Breast epithelium (tissue), 4 donors: ENCODE results near the gene METTL23. TPM values are rescaled to one million over a fixed set of nuclear protein-coding genes. Genes with fewer than 3 reads are reported as not detected.

Experiments used
- DNase-seq, 2 donors: peaks; one replicate each; pipeline ENCODE4 v3.0.0-alpha.2; 2019; ENCODE audit warnings: low spot score in 2 of 2
- H3K27ac ChIP-seq, 2 donors: fragments of 200-600 bp; sonication (generic) in 1 of 2; one replicate each; pipeline ENCODE4 v1.5.1; 2016 to 2019; ENCODE audit warnings: mild to moderate bottlenecking in 1 of 2
- H3K27me3 ChIP-seq, 2 donors: fragments of 200-600 bp; sonication (generic) in 1 of 2; one replicate each; pipeline versions ENCODE4 v1.5.1 to v1.6.0; 2017 to 2019; ENCODE audit warnings: control low read depth in 1 of 2, mild to moderate bottlenecking in 1 of 2
- H3K36me3 ChIP-seq: fragments of 200-600 bp; one replicate; pipeline ENCODE4 v1.5.1; 2019
- H3K4me1 ChIP-seq, 2 donors: fragments of 200-600 bp; sonication (generic); one replicate each; pipeline ENCODE4 v1.5.1; 2016 to 2019; ENCODE audit warnings: control low read depth in 1 of 2
- H3K4me3 ChIP-seq, 3 donors: fragments of 200-600 bp; sonication (generic); 1 replicate in 2 of 3; 2 replicates in 1 of 3; pipeline ENCODE4 v1.5.1; 2016 to 2019; ENCODE audit warnings: mild to moderate bottlenecking in 3 of 3, moderate library complexity in 2 of 3
- H3K9me3 ChIP-seq, 2 donors: fragments of 200-600 bp; sonication (generic) in 1 of 2; one replicate each; pipeline ENCODE4 v1.5.1; 2016 to 2019; ENCODE audit warnings: control low read depth in 1 of 2
- CTCF ChIP-seq, 3 donors: fragments of 450-650 bp; IDR thresholded peaks; one replicate each; pipeline ENCODE4 v1.5.1; 2016 to 2017; ENCODE audit warnings: antibody characterized with exemption in 3 of 3, mild to moderate bottlenecking in 3 of 3, moderate library complexity in 3 of 3
- POLR2A ChIP-seq: fragments of 450-650 bp; IDR thresholded peaks from one replicate; pipeline ENCODE4 v1.6.1; 2016; ENCODE audit warnings: antibody characterized with exemption, mild to moderate bottlenecking, moderate library complexity
- POLR2AphosphoS5 ChIP-seq, 3 donors: sonication (generic); formaldehyde crosslinking; IDR thresholded peaks; one replicate each; pipeline ENCODE4 v1.6.1; 2017; ENCODE audit warnings: antibody characterized with exemption in 3 of 3
- intact Hi-C: fragments of 100-400 bp; cut with DNase I; formaldehyde crosslinking; loops from one replicate; pipeline ENCODE4 v1.15.1; 2023; ENCODE audit warnings: low total_unique reads
- total RNA-seq, 3 donors: library from RNA; depleted of rRNA; stranded (reverse); fragments of >200 nt; gene quantifications; one replicate each; pipeline ENCODE4 v1.1.0, GENCODE V29; 2016

METTL23 gene
- total RNA-seq, 3 donors from 2014 or later, result 25.6 to 47.7 (median 28.5) TPM

GRCh38 chr17:76684756-76685155 is 41.9 kb upstream of the METTL23 start:
- peaks cover 0 to 4% of the 10 kb centered on the region in 2 donors for H3K4me1 ChIP-seq
- TF ChIP-seq POLR2AphosphoS5 (IDR thresholded peaks at IDR 0.05) (no peak), CTCF (IDR thresholded peaks at IDR 0.05) (no peak), POLR2A (no peak)
- no peak for DNase-seq
- H3K27ac ChIP-seq, result no peak overlapping the region
- no peaks in the 10 kb centered on the region for H3K36me3 ChIP-seq
- intact Hi-C loops, result no loop called here
- H3K27me3 ChIP-seq, result no peaks in the 10 kb centered on the region
- no peaks in the 10 kb centered on the region for H3K9me3 ChIP-seq
- H3K4me3 ChIP-seq, result no peak overlapping the region

DNA sequence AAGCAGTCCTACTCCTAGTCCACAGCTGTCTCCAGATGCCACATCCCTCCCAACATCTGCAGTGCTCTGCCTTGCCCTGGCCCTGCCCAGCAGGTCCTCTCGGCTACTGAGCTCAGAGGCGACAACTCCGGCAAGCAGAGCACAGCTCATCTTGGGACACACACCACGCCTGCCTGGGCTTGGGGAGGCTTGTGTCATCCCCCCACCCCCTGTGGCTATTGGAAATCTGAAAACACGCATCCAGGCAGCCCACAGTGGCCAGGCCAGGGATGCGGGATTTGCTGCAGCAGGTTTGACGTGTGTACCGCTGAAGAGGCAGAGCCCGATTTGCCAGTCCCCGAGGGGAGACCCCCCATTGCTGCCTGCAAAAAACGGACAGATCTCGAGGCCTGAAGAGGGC is 41.3 kb upstream of the METTL23 start:
- Histone ChIP-seq H3K27ac (no peak overlapping the region), H3K36me3 (no peaks in the 10 kb centered on the region), H3K4me1 (peaks cover 0 to 4% of the 10 kb centered on the region in 2 donors), H3K4me3 (no peak overlapping the region), H3K9me3 (no peaks in the 10 kb centered on the region), H3K27me3 (no peaks in the 10 kb centered on the region)
- intact Hi-C loops, result no loop called here
- TF ChIP-seq POLR2A, result no peak
- TF ChIP-seq POLR2AphosphoS5 (IDR thresholded peaks at IDR 0.05), result no peak
- no peak for TF ChIP-seq CTCF (IDR thresholded peaks at IDR 0.05)
- no peak for DNase-seq

DNA sequence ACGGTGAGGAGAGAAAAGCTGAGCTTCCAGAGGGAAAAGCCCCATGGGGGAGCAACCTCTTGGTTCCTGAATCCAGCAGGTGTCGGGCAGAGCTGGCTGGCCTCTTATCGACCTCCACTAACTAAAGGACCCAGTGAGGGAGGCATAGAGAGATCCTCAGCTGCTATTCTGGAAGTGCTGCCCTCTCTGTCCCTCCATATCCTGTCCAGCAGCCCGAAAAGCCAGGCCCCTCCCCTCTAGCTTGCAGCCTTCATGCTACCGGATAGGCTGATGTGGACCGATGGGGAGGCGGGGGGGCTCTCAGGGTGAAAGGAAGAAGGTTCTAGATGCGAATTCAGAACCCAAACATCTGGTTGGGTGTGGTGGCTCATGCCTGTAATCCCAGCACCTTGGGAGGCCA is 40.8 kb upstream of the METTL23 start:
- peak overlapping the region in 1 of 2 donors; percentile 95 for H3K27ac ChIP-seq
- H3K4me1 ChIP-seq, result peaks cover 0 to 4% of the 10 kb centered on the region in 2 donors
- TF ChIP-seq CTCF (IDR thresholded peaks at IDR 0.05), result no peak
- no peak for TF ChIP-seq POLR2A
- TF ChIP-seq POLR2AphosphoS5 (IDR thresholded peaks at IDR 0.05), result no peak
- no peaks in the 10 kb centered on the region for H3K36me3 ChIP-seq
- H3K9me3 ChIP-seq, result no peaks in the 10 kb centered on the region
- DNase-seq, result no peak
- intact Hi-C loops, result no loop called here
- H3K4me3 ChIP-seq, result no peak overlapping the region
- H3K27me3 ChIP-seq, result no peaks in the 10 kb centered on the region

- DNase-seq, result no peak
- Histone ChIP-seq H3K27ac (peak overlapping the region; percentile 79 to 95), H3K4me3 (no peak overlapping the region), H3K4me1 (peaks cover 0 to 4% of the 10 kb centered on the region in 2 donors), H3K27me3 (no peaks in the 10 kb centered on the region), H3K9me3 (no peaks in the 10 kb centered on the region), H3K36me3 (no peaks in the 10 kb centered on the region)
- TF ChIP-seq CTCF (IDR thresholded peaks at IDR 0.05) (no peak), POLR2AphosphoS5 (IDR thresholded peaks at IDR 0.05) (no peak), POLR2A (no peak)
- intact Hi-C loops, result no loop called here
Measured at GRCh38 chr17:76686538-76687297, 39.9 kb upstream of the METTL23 start.

- Histone ChIP-seq H3K9me3 (no peaks in the 10 kb centered on the region), H3K27ac (peak overlapping the region; percentile 79 to 95), H3K36me3 (no peaks in the 10 kb centered on the region), H3K4me1 (peaks cover 0 to 4% of the 10 kb centered on the region in 2 donors), H3K4me3 (peak overlapping the region in 1 of 3 donors; percentile 4), H3K27me3 (no peaks in the 10 kb centered on the region)
- intact Hi-C loops, result no loop called here
- TF ChIP-seq CTCF (IDR thresholded peaks at IDR 0.05), result no peak
- peak in 2 of 3 donors; percentile 24 to 59 for TF ChIP-seq POLR2AphosphoS5 (IDR thresholded peaks at IDR 0.05)
- no peak for DNase-seq
Measured at GRCh38 chr17:76687298-76688164, 39.1 kb upstream of the METTL23 start.
